ENCODE results near the gene ADNP2.
"Not testable (repeated sequence)": the region's sequence is repeated elsewhere in the genome, so short reads cannot be mapped to it uniquely, and the experiment has no call there.

ADNP2 gene

DNA sequence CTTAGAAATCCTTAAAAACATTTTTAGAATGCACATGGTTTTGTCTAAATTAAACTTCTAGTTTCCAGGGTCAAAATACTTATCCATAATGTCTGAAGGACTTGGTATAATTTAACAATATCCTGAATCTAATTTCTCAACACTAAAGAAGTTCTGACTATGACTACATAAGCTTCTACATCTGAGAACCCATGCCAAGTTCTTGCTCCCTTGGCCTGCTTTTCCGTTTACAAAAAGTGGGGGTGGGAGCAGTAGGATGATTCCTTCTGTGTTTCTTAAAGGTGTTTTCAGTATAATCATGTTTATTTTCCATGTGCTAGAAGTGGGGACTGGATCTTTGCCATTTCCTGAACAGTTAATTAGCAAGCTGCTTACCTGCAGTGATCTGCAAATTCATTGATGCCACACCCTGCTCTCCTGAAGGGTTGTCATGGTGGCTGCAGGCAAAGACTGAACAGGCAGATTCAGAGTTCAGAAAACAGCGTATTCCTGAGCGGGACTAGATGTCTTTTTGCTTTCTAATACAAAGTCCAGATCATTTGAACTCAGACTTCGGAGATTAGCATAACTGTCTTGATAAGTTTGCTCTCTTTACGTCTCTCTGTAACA lies 36.2 kb downstream of the ADNP2 start:
- DNase-seq (ENCODE audit: low spot score): no peak

DNA sequence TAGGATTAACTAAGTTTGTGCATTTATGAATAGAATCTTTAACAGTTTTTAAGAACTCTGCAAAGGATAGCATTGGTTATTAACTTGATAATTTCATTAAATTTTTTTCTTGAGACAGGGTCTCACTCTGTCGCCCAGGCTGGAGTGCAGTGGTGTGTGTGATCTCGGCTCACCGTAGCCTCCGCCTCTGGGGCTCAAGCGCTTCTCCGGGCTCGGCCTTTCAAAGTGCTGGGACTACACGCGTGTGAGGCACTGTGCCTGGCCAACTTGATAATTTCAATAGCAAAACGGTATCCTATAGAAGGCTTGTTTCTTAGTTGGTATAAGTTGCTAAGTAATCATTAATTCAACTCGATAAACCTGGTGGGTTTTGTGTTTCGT lies 38.0 kb downstream of the ADNP2 start:
- no peak for DNase-seq (ENCODE audit: low spot score)

GRCh38 chr18:80147418-80148325 lies 38.6 kb downstream of the ADNP2 start:
- peak; percentile 66 for DNase-seq (ENCODE audit: low spot score)

- no peak for DNase-seq (ENCODE audit: low spot score)
These were observed 39.5 kb downstream of the ADNP2 start for GRCh38 chr18:80148326-80149199.

DNA sequence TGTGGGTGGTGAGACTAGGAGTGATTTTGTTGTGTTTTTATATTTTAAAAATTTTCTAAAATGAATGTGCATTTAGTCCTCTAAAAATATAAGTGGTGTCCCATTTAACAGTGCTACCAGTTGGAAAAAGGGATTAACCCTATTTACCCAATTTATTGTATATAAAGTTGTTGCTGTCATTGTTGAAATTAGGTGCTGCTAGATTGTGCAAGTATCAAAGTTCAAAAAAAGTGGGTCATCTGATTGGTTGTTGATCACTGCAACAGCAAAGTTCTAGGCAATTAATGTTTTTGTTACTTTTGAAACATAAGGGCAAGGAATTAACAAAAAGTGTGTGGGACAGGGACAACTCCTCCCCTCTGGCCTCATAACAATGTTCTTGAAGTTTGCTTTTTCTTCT lies 40.6 kb downstream of the ADNP2 start:
- no peak for DNase-seq (ENCODE audit: low spot score)

DNA sequence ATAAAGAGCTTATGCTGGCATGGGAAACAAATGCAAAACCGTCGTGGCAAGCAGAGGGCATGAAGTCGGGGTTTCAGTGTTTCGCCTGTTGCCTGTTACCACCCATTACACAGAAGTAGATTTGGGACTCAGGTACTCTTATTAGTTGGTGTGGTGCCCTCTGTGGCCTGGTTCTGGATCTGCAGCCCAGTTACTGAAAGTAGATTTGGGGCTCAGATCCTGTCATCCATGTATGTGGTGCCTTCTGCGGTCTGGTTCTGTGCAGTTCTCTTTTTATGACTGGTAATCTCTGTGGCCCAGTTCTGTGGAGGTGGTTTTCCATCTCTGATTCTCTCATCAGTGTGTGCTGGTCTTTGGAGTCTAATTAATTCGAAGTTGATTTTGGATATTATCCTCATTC lies 45.2 kb downstream of the ADNP2 start:
- peak; percentile 40 for DNase-seq (ENCODE audit: low spot score)

GRCh38 chr18:80157708-80158343 lies 48.8 kb downstream of the ADNP2 start:
- peak; percentile 78 for DNase-seq (ENCODE audit: low spot score)

- no peak for DNase-seq (ENCODE audit: low spot score)
These were observed 49.3 kb downstream of the ADNP2 start for GRCh38 chr18:80158365-80158764.

DNA sequence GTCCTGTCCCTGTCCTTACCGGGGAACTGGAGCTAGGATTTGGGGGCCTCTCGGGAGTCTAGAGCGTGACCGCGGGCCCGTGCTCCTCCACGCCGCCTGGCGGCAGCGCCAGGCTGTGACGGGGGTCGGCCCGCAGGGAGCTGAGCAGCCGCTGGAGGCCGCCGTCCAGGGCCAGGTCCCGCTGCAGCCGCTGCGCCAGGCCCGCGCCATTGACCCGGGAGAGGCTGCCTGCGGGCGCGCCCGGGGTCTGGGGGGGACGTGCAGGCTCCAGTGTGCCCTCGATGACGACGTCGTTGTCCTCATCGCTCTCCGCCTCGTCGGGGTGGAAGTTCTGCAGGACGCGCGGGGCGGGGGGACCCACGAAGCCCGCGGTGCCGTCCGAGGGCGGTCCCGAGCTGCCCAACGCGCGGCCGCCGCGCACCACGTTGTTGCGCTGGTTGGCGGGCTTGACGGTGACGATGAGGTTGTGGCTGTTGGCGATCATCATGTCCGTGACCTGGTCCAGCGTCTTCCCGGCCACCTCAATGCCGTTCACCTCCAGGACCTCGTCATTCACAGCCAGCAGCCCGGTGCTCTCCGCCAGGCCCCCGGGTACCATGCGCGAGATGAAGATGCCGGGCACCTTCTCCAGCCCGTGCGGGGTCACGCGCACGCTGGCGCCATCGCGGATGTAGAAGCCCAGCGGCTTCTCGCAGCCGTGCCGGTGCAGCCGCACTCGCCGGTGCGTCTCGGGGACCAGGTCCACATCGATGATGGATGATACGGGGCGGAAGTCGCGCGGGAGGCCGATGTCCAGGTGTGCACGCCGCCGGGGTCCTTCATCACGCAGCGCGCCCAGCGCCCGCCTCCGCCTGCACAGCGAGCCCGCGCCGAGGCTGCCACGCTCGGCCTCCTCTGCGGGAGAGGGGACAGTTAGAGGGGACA lies 50.9 kb downstream of the ADNP2 start:
- DNase-seq (ENCODE audit: low spot score): peak; percentile 23

GRCh38 chr18:80161781-80162417 lies 52.8 kb downstream of the ADNP2 start:
- no peak for DNase-seq (ENCODE audit: low spot score)

- no peak for DNase-seq (ENCODE audit: low spot score)
These were observed 54.1 kb downstream of the ADNP2 start for GRCh38 chr18:80163183-80163582.

DNA sequence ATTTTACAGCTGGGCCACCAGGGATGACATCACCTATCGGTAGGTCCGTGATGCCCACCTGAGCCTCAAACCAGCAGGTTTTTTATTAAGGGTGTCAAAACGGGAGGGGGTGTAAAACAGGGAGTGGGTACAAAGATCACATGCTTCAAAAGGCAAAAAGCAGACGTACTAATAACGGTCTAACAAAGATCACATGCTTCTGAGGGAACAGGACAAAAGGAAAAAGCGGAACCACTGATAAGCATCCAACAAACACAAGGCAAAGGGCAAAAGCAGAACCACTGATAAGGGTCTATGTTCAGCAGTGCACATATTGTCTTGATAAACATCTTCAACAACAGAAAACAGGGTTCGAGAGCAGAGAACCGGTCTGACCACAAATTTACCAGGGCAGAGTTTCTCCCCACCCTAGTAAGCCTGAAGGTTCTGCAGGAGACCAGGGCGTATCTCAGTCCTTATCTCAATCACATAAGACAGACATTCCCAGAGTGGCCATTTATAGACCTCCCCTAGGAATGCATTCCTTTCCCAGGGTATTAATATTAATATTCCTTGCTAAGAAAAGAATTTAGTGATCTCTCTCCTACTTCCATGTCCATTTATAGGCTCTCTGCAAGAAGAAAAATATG lies 55.8 kb downstream of the ADNP2 start:
- DNase-seq (ENCODE audit: low spot score): not testable (repeated sequence)

GRCh38 chr18:80166240-80166639 lies 57.2 kb downstream of the ADNP2 start:
- DNase-seq (ENCODE audit: low spot score): no peak

DNA sequence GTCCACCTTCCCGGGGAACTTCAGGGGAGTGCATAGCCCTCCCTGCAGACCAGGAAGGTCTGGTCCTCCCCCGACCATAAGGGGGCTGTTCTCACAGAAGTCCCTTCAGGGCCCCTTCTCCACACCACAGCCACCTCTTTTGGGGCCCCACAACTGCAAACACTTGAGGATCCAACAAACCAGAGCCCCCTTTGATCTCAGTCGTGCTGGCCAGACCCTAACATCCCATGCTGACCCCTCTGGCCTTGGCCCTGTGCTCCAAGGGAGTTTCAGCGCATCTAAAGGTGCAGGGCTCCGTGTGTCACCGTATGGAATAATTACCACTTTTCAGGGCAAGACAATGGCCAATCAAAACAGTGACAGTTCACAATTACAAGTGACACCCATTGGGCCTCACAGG lies 57.7 kb downstream of the ADNP2 start:
- DNase-seq (ENCODE audit: low spot score): no peak

DNA sequence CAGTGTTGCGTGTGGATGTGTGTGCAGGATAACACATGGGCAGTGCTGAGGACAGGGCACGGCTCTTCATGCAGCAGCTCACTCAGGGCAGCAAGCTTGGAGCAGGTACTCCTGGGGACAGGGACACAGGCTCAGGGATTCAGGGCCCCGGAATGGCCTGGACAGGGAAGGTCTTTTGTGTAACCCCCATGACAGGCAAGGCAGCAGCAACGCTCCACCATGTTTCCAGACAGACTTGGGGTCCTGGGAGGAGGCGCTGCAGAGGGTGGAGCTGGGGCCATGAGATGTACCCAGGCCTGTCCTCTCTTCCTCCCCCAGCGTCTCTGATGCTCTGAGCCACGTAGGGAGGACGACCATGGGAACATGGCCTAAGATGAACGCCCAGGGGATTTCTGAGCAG lies 58.3 kb downstream of the ADNP2 start:
- DNase-seq (ENCODE audit: low spot score): no peak

- DNase-seq (ENCODE audit: low spot score): no peak
These were observed 58.9 kb downstream of the ADNP2 start for GRCh38 chr18:80167931-80168330.

DNA sequence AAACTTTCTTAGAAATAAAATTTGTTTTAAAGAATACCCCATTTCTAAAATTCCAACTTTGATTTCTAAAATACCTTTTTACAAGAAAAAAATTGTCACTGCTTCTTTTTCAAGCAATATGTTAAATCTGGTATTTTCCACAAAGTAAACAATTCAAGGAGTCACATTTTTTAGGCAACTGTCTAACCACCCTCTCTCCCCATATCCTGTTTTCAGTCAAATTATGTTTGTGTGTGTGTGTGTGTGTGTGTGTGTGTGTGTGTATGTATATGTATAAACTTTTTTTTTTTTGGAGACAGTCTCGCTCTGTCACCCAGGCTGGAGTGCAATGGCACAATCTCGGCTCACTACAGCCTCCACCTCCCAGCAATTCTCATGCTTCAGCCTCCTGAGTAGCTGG lies 59.3 kb downstream of the ADNP2 start:
- DNase-seq (ENCODE audit: low spot score): no peak

DNA sequence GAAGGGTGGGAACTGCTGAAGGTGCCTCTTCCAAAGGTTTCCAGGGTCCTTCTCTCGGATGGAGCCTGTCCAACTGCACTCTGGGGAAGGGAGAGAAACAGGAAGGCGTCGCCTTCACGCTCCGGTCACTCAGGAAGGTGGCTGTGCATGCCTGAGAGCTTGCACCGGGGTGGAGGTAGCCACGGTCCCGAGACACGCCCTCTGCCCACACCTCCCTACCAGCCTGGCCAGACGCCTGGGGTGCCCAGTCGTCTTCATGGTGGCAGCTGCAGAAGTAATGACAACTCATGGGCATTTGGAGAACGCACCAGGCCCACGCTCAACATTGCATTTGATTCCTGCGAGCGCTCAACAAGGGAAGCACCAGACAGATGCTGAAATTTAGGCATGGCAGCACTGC lies 59.9 kb downstream of the ADNP2 start:
- no peak for DNase-seq (ENCODE audit: low spot score)

GRCh38 chr18:80169607-80170006 lies 60.5 kb downstream of the ADNP2 start:
- no peak for DNase-seq (ENCODE audit: low spot score)
